HG03095 (cell line): ENCODE data around the gene TCFL5.

Experiments used
- ATAC-seq: cut with Tn5 transposase; IDR thresholded peaks from one replicate; pipeline ENCODE4 v1.9.1; 2021; ENCODE audit warnings: moderate library complexity; ENCODE audit not compliant: unreplicated experiment

TCFL5 gene

DNA sequence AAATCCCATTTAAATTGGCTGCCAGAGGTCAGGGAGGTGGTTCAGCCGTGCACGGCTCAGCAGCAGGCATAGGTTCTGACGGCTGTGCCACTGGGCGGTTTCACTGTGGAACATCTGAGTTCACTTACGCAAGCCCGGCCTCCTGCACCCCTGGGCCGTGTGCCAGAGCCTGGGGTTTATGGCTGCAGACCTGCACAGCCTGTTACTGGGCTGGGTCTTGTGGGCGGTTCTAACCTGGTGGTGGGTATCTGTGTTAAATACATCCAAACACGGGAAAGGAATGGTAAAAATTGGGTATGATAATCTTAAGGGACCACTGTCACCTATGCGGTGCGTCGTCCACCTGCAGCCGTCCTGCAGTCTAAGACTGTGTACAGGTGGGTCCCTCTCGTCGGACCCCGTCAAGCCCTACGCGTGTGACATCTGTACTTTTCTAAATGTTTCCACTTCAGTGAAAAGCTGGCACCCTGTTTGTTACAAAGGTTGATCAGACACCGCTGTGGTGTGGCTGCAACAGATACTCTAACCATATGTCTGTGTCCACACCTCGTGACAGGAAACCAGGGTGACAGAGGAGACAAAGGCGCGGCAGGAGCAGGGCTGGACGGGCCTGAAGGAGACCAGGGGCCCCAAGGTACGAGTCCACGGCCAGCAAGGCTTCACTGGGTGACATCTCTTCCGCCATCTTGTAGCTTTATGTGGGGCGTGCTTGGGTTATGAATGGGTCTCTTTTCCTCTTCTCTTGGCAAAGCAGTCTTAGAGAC, 23.3 kb downstream of the TCFL5 start:
- peak; percentile 70 for ATAC-seq

DNA sequence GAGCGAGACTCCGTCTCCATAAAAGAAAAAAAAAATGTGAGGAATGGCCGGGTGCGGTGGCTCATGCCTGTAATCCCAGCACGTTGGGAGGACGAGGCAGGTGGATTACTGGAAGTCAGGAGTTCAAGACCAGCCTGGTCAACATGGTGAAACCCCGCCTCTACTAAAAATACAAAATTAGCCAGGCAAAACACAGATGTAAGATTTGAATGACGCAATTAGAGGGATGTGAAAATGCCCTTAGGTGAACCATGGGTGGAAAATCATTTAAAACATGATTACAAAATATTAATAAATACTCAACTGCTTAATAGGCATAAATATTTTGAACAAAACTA, 23.9 kb downstream of the TCFL5 start:
- no peak for ATAC-seq

- no peak for ATAC-seq
Measured at GRCh38 chr20:62836967-62837490, 24.6 kb downstream of the TCFL5 start.

DNA sequence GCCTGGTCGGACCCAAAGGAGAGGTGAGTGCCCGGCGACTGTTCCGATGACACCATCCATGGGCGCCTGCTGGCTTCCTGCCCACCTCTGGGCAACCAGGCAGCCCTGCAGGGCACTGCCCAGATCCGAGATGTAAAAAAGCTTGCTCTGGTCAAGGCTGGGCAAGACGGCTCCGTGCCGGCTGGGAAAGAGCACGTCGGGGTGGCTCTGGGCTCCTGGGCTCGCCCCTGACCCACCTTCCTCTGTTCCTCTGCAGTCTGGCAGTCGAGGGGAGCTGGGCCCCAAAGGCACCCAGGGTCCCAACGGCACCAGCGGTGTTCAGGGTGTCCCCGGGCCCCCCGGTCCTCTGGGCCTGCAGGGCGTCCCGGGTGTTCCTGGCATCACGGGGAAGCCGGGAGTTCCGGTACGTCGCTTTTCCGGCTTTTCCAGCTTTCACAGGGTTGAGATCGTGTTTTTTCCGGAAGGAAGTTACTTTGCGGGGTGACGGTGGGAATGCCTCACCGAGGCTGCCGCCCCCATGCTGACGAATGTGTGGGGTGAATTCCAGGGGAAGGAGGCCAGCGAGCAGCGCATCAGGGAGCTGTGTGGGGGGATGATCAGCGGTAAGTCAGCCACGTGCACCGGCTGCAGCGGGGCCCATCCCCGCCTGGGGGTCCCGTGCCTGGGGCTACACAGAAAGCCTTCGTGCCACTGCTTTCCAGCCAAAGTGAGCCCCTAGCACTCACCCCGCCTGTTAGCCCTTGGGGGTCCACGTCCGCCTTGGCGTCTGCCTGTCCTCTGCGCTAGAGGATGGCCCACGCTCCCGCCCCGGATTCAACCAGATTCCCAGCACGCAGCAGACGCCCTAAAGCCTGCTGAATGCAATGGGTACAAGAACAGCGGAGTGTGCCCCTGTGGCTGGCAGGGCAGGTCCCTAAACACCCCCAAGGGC, 25.4 kb downstream of the TCFL5 start:
- no peak for ATAC-seq

GRCh38 chr20:62834967-62835730, 26.5 kb downstream of the TCFL5 start:
- ATAC-seq: no peak

GRCh38 chr20:62832951-62833391, 28.7 kb downstream of the TCFL5 start:
- peak; percentile 26 for ATAC-seq

- ATAC-seq: peak; percentile 56
Measured at GRCh38 chr20:62832212-62832922, 29.3 kb downstream of the TCFL5 start.

DNA sequence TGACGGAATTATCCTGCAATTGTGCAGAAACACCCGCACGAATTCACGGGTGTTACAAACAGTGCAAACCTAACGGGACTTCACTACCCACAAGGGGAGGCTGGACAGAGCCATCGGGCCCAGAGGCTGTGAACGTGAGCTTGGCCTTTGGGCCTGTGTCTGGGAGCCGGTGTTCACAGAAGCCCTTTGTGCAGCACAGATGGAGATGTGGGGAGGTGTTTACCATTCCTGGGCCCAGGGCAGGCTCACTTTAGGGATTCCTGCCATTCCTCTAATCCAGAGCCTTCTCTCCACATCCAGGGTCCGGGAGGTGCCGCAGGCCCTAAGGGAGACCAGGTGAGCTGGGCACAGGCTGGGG, 29.8 kb downstream of the TCFL5 start:
- ATAC-seq: no peak

DNA sequence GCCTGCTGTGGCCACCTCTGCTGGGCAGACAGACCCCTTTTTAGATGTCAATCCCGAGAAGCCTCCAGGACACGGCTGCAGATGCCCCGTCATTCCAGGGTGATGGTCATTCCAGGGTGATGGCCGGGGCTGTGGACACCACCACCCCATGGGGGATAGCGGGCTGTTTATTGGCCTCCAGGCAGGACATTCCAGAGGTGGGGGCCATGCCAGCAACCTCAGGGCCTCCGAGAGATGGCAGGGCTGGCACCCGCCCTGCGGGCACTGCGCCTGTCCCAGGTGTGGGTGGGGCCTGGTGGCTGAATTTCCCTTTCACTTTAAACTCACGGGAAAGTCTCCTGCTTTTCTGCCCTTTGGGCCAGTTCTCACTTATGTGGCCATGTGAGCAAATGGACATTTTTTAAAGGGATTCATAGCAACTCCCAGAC, 30.2 kb downstream of the TCFL5 start:
- ATAC-seq: no peak

- no peak for ATAC-seq
Measured at GRCh38 chr20:62830821-62831220, 30.8 kb downstream of the TCFL5 start.

DNA sequence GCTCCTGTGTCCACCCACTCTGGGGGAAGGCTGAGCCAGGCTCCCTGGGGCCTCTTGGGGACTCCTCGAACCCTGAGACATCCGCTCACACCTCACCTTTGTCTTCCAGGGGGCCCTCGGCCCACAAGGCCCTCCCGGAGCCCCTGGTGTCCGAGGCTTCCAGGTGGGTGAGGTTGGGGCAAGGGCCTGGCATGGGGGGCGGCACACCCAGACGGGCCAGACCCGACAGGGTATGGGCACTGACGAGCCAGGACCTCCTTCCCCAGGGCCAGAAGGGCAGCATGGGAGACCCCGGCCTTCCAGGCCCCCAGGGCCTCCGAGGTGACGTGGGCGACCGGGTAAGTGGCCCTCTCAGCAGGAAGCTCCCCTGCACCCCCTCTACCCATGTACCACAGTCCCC, 31.4 kb downstream of the TCFL5 start:
- ATAC-seq: no peak

GRCh38 chr20:62829231-62830230, 32.1 kb downstream of the TCFL5 start:
- ATAC-seq: no peak

- ATAC-seq: no peak
Measured at GRCh38 chr20:62828511-62829230, 33.0 kb downstream of the TCFL5 start.

- ATAC-seq: no peak
Measured at GRCh38 chr20:62828051-62828450, 33.6 kb downstream of the TCFL5 start.

DNA sequence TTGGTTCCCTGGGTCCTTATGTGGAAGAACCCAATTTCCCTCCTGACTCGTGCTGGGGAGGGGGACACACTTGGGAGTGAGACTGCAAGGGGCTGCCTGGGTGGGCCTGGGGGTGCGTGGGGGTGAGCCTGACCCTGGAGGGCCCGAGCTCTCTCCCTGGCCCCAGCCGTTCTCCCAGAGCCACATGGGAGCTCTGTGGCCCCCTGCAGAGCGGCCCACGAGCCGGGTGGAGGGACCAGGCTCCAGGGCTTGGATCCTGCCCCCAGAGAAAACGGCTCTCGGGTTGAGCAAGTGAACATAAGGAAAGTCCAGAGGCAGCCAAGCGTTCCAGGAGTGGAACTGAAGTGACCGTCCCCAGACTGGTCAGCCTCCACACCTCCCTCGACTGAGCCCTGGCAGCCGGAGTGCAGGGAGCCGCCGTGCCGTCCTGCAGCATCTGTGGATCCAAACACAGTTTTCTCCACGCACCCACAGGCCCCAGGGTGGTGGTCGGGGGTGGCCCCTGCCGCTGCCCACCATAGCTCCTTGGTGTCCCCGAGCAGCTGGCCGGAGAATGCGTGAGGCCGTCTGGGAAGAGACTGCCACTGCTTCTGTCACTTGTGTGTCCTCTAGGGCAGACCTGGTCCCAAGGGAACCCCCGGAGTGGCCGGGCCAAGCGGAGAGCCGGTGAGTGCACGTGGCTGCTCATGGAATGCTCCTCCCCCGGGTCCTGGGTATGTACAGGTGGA, 34.1 kb downstream of the TCFL5 start:
- ATAC-seq: no peak

- ATAC-seq: no peak
Measured at GRCh38 chr20:62826646-62827310, 34.8 kb downstream of the TCFL5 start.

DNA sequence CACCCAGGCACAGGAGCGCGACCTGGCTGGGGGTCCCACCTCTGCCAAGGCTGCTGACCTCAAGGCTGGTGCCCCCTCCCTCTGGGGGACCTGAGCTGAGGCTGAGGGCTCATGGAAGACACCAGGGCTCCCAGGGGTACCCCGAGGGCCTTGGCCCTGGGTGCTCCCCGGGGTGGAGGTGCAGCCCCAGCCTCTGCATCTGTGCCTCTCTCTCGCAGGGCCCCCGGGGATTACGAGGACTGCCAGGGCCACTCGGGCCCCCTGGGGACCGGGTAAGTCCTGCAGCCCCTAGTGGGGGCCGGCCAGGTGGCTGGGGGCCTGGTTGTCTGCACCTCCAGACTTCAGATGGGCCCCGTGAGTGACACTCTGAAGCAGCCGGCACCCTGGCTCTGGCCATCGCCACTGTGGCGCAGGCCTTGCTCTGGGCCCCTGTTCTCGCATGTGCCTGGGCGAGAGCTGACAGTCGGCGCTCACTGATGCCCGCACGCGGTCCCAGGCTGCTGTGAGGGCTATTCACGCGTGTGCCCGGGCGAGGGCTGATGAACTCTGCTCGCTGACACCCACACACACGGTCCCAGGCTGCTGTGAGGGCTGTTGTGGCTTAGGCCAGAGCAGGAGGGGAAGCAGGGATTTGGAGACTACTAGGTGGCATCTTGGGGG, 35.5 kb downstream of the TCFL5 start:
- ATAC-seq: no peak
